Endothelial cell of umbilical vein (primary cell): ENCODE data around the gene CNOT6. TPM values are rescaled to one million over a fixed set of nuclear protein-coding genes. Genes with fewer than 3 reads are reported as not detected.

Source experiments
- BruUV-seq: library from RNA; stranded (reverse); fragments of 400-500 nt; replicated peaks from 2 replicates; lab custom pipeline; 2021; lab: Mats Ljungman, UMichigan
- CTCF ChIA-PET: fragments of 300-600, 350-600 bp; sonication (Branson Sonifier 250); formaldehyde crosslinking; loops from one replicate; lab custom pipeline; 2021; ENCODE audit warnings: antibody characterized with exemption, inconsistent platforms; lab: Charles Lee
- POLR2A ChIA-PET: fragments of 300-600, 350-600 bp; sonication (Branson Sonifier 250); formaldehyde crosslinking; loops from one replicate; lab custom pipeline; 2021; ENCODE audit warnings: antibody characterized with exemption, inconsistent platforms; lab: Charles Lee
- DNase-seq: peaks from one replicate; pipeline ENCODE4 v3.0.0-alpha.2; 2011; ENCODE audit warnings: low read depth, low spot score
- FAIRE-seq: peaks from 2 replicates; lab custom pipeline; 2011; peaks lifted over from hg19 to GRCh38; lab: Jason Lieb, UNC
- H2AFZ ChIP-seq: 2 replicates; pipeline ENCODE4 v1.6.0; 2012; ENCODE audit warnings: low read depth, low read length, control low read depth, inconsistent platforms
- H3K27ac ChIP-seq: 2 replicates; pipeline ENCODE4 v1.5.1; 2011; ENCODE audit warnings: low read depth, mild to moderate bottlenecking, control low read depth, low read length, moderate library complexity; ENCODE audit not compliant: insufficient read depth
- H3K27me3 ChIP-seq, 2 experiments: 2 replicates each; pipeline versions ENCODE4 v1.6.0 to v1.6.1; 2011; ENCODE audit warnings: low read length in 2 of 2, mixed read lengths in 1 of 2; ENCODE audit not compliant: control insufficient read depth in 2 of 2, insufficient read depth in 2 of 2
- H3K36me3 ChIP-seq, 2 experiments: 2 replicates in 1 of 2; 3 replicates in 1 of 2; pipeline ENCODE4 v1.5.1; 2011; ENCODE audit warnings: low read length in 2 of 2, mild to moderate bottlenecking in 1 of 2, moderate library complexity in 1 of 2; ENCODE audit not compliant: control insufficient read depth in 2 of 2, insufficient read depth in 2 of 2; ENCODE audit errors: extremely low read depth in 1 of 2
- H3K4me1 ChIP-seq: 3 replicates; pipeline ENCODE4 v1.5.1; 2011; ENCODE audit warnings: mild to moderate bottlenecking, low read length; ENCODE audit not compliant: control insufficient read depth, insufficient read depth; ENCODE audit errors: extremely low read depth
- H3K4me2 ChIP-seq: 2 replicates; pipeline ENCODE4 v1.6.1; 2011; ENCODE audit warnings: low read length, control low read depth, mixed read lengths; ENCODE audit not compliant: insufficient read depth
- H3K4me3 ChIP-seq, 3 experiments: fragments of 200-600 bp in 1 of 3; sonication (generic), shearing (Covaris generic) in 1 of 3; replicated peaks in 1 of 3; 2 replicates each; pipeline ENCODE4 v1.5.1; 2011 to 2016; ENCODE audit warnings: control low read depth in 3 of 3, low read length in 3 of 3, mild to moderate bottlenecking in 2 of 3, inconsistent platforms in 1 of 3, low read depth in 1 of 3, moderate library complexity in 1 of 3; ENCODE audit not compliant: insufficient read depth in 1 of 3
- H3K79me2 ChIP-seq: 2 replicates; pipeline ENCODE4 v1.6.0; 2012; ENCODE audit warnings: low read length, inconsistent platforms; ENCODE audit not compliant: control insufficient read depth, insufficient read depth
- H3K9ac ChIP-seq: replicated peaks from 2 replicates; pipeline ENCODE3; 2011; ENCODE audit warnings: low read length, control low read depth; ENCODE audit not compliant: insufficient read depth; ENCODE audit errors: extremely low read depth
- H3K9me1 ChIP-seq: replicated peaks from 3 replicates; pipeline ENCODE4 v1.6.0; 2011; ENCODE audit warnings: mild to moderate bottlenecking, low read length; ENCODE audit not compliant: control insufficient read depth, insufficient read depth; ENCODE audit errors: extremely low read depth
- H3K9me3 ChIP-seq: replicated peaks from 2 replicates; pipeline ENCODE4 v1.5.1; 2012; ENCODE audit warnings: low read length, inconsistent platforms; ENCODE audit not compliant: control insufficient read depth, insufficient read depth
- H4K20me1 ChIP-seq: replicated peaks from 2 replicates; pipeline ENCODE3; 2011; ENCODE audit warnings: mild to moderate bottlenecking, low read length; ENCODE audit not compliant: control insufficient read depth, insufficient read depth; ENCODE audit errors: extremely low read depth
- EZH2 ChIP-seq: IDR thresholded peaks from 2 replicates; pipeline ENCODE4 v1.6.1; 2012; ENCODE audit warnings: borderline replicate concordance, low read depth, mild to moderate bottlenecking, moderate library complexity, low read length, inconsistent platforms; ENCODE audit not compliant: severe bottlenecking
- FOS ChIP-seq: IDR thresholded peaks from 2 replicates; pipeline ENCODE4 v1.6.1; 2011; ENCODE audit warnings: mild to moderate bottlenecking, low read length, moderate library complexity, borderline replicate concordance; ENCODE audit not compliant: insufficient read depth
- GATA2 ChIP-seq: IDR thresholded peaks from 2 replicates; pipeline ENCODE4 v1.7.0; 2011; ENCODE audit warnings: low read depth, mild to moderate bottlenecking, moderate library complexity, mixed read lengths, low read length; ENCODE audit not compliant: insufficient read length, insufficient read depth
- JUN ChIP-seq: IDR thresholded peaks from 2 replicates; pipeline ENCODE4 v1.6.1; 2011; ENCODE audit warnings: borderline replicate concordance, low read depth; ENCODE audit not compliant: insufficient read length, insufficient read depth
- MAX ChIP-seq: IDR thresholded peaks from 2 replicates; pipeline ENCODE4 v1.6.1; 2011; ENCODE audit not compliant: insufficient read depth, insufficient read length
- MYC ChIP-seq: IDR thresholded peaks from one replicate; pipeline ENCODE4 v1.6.1; 2011; ENCODE audit warnings: mild to moderate bottlenecking, low read depth, low read length
- POLR2A ChIP-seq: IDR thresholded peaks from 2 replicates; pipeline ENCODE4 v1.6.1; 2012; ENCODE audit warnings: low read depth, mild to moderate bottlenecking, control low read depth, low read length
- POLR2AphosphoS5 ChIP-seq: IDR thresholded peaks from 2 replicates; pipeline ENCODE4 v1.6.1; 2012; ENCODE audit warnings: low read depth, mild to moderate bottlenecking, control low read depth, low read length, moderate library complexity; ENCODE audit not compliant: insufficient read depth
- dilution Hi-C: fragments of 300-500 bp; cut with MboI; formaldehyde crosslinking; loops from one replicate; pipeline ENCODE4 v1.15.0; 2019; ENCODE audit warnings: low sequenced_read_pairs; ENCODE audit not compliant: extremely low pct_ligation_motif_present
- intact Hi-C: fragments of 100-400 bp; cut with micrococcal nuclease; formaldehyde crosslinking; loops from one replicate; pipeline ENCODE4 v1.10.0; 2022
- polyA plus RNA-seq, 4 experiments: library from polyadenylated mRNA; depleted of rRNA in 3 of 4; stranded (reverse) in 3 of 4; unstranded in 1 of 4; fragments of >200 nt; gene quantifications; 2 replicates each; pipeline versions ENCODE4 v1.2.1 to v1.2.3, GENCODE V29; 2011 to 2012; ENCODE audit warnings: missing spikeins in 1 of 4
- total RNA-seq: library from RNA; stranded (reverse); gene quantifications from 2 replicates; pipeline ENCODE4 v1.2.3, GENCODE V29; 2021

Gene CNOT6
- total and polyA plus RNA-seq, 2 donors (not counting 3 experiments of a cell fraction or from before 2014, with no cell fraction given) = 9.2 to 33.8 TPM

GRCh38 chr5:180620014-180620413, 125.8 kb downstream of the CNOT6 start:
- Histone ChIP-seq H3K4me2 (no peak overlapping the region), H3K9ac (no peak overlapping the region), H3K4me3 (no peak overlapping the region), H3K9me3 (no peaks in the 10 kb centered on the region), H3K27ac (no peak overlapping the region), H3K27me3 (no peaks in the 10 kb centered on the region), H4K20me1 (no peaks in the 10 kb centered on the region), H3K36me3 (peaks cover 0 to 20% of the 10 kb centered on the region in 2 experiments), H3K79me2 (no peaks in the 10 kb centered on the region), H3K4me1 (peaks cover 7% of the 10 kb centered on the region), H3K9me1 (no peaks in the 10 kb centered on the region), H2AFZ (no peak overlapping the region)
- BruUV-seq = no TSS peak
- DNase-seq (no peak), FAIRE-seq (no peak)
- dilution Hi-C loops = no loop called here
- ChIA-PET CTCF (no interaction called here), POLR2A (no interaction called here)
- TF ChIP-seq POLR2AphosphoS5 (no peak), POLR2A (no peak), JUN (no peak), MAX (no peak)
- intact Hi-C loops = no loop called here

- no peaks in the 10 kb centered on the region for H3K79me2 ChIP-seq
- no peaks in the 10 kb centered on the region for H3K9me3 ChIP-seq
- H3K9me1 ChIP-seq = no peaks in the 10 kb centered on the region
- DNase-seq = no peak
- BruUV-seq = no TSS peak
- H3K4me1 ChIP-seq = peaks cover 7% of the 10 kb centered on the region
- intact Hi-C loops = no loop called here
- ChIA-PET CTCF (no interaction called here), POLR2A (no interaction called here)
- no peak overlapping the region for H2AFZ ChIP-seq
- H4K20me1 ChIP-seq = no peaks in the 10 kb centered on the region
- peaks cover 0 to 20% of the 10 kb centered on the region in 2 experiments for H3K36me3 ChIP-seq
- H3K27ac ChIP-seq = no peak overlapping the region
- dilution Hi-C loops = no loop called here
- no peak overlapping the region for H3K9ac ChIP-seq
- H3K27me3 ChIP-seq = no peaks in the 10 kb centered on the region
- no peak overlapping the region for H3K4me2 ChIP-seq
- TF ChIP-seq MYC (no peak), POLR2A (no peak), JUN (no peak), FOS (no peak), POLR2AphosphoS5 (no peak), EZH2 (no peak), GATA2 (no peak)
- FAIRE-seq = no peak
- no peak overlapping the region for H3K4me3 ChIP-seq
Observed at GRCh38 chr5:180621311-180621710, 127.1 kb downstream of the CNOT6 start.
